ENCODE measurements around the gene CD40LG. TPM values are rescaled to one million over a fixed set of nuclear protein-coding genes. Genes with fewer than 3 reads are reported as not detected.

Gene CD40LG
- total RNA-seq, 1 experiment from 2014 or later: not detected

DNA sequence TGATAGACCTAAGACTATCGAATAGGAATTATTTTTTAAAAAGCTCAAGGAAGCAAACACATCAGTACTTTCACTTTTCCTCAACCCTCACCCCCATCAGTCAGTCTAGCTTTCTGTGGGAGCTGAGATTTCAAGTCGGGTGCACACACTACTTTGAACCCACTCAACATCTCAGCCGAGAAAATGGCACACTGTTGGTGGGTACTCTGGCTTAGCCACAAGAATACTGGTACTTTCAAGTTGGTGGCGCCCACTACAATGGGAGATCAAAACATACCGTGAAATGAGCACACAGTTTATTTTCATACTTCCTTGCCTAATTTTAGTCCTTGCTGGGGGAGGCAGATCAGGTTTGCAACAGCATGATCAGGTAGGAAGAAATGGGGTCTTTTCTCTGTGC, 10.2 kb downstream of the CD40LG start:
- H4K91ac ChIP-seq (ENCODE audit: insufficient read length, low read depth, low read length): no peak overlapping the region
- H3K18ac ChIP-seq (ENCODE audit: insufficient read length, low read depth, low read length): no peak overlapping the region
- no peak overlapping the region for H3K27ac ChIP-seq (ENCODE audit: insufficient read length, low read depth, low read length)
- H3K56ac ChIP-seq (ENCODE audit: insufficient read length, low read depth, low read length): no peak overlapping the region
- no peak overlapping the region for H3T11ph ChIP-seq (ENCODE audit: low read length)
- no peak overlapping the region for H3K23ac ChIP-seq (ENCODE audit: insufficient read length, low read depth, low read length)
- no peak overlapping the region for H3K14ac ChIP-seq (ENCODE audit: insufficient read depth, low read length)
- no CpG with 5 or more reads among the region's 5 CpGs for WGBS (ENCODE audit: extremely low coverage, insufficient read length, low lambda C conversion rate)
- DNase-seq: no peak
- no peak overlapping the region for H3K4me2 ChIP-seq (ENCODE audit: insufficient read depth, insufficient read length, low read length)
- H3K79me2 ChIP-seq (ENCODE audit: insufficient read depth, low read length): no peaks in the 10 kb centered on the region
- H3K9ac ChIP-seq (ENCODE audit: extremely low read depth, insufficient read length, low read length): no peak overlapping the region
- no peaks in the 10 kb centered on the region for H3K4me1 ChIP-seq (ENCODE audit: insufficient read depth, low read length)
- no peak overlapping the region for H2BK5ac ChIP-seq (ENCODE audit: insufficient read length, low read length)
- TF ChIP-seq, protein P1, sequence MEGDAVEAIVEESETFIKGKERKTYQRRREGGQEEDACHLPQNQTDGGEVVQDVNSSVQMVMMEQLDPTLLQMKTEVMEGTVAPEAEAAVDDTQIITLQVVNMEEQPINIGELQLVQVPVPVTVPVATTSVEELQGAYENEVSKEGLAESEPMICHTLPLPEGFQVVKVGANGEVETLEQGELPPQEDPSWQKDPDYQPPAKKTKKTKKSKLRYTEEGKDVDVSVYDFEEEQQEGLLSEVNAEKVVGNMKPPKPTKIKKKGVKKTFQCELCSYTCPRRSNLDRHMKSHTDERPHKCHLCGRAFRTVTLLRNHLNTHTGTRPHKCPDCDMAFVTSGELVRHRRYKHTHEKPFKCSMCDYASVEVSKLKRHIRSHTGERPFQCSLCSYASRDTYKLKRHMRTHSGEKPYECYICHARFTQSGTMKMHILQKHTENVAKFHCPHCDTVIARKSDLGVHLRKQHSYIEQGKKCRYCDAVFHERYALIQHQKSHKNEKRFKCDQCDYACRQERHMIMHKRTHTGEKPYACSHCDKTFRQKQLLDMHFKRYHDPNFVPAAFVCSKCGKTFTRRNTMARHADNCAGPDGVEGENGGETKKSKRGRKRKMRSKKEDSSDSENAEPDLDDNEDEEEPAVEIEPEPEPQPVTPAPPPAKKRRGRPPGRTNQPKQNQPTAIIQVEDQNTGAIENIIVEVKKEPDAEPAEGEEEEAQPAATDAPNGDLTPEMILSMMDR (conservative IDR thresholded peaks at IDR 0.05): no peak
- H3K9me3 ChIP-seq (ENCODE audit: control insufficient read depth, low read depth, low read length): peaks cover 67% of the 10 kb centered on the region
- no peak overlapping the region for H2BK15ac ChIP-seq (ENCODE audit: low read depth, low read length)
- H2BK120ac ChIP-seq (ENCODE audit: low read depth, low read length, poor library complexity, severe bottlenecking): no peak overlapping the region
- Mint-ChIP-seq H3K27ac (no peak overlapping the region), H3K36me3 (ENCODE audit: insufficient read depth in 1 of 3, low read depth in 3 of 3) (peaks cover 0 to 2% (median 0%) of the 10 kb centered on the region in 3 experiments; a peak in 1 of 7 replicates), H3K27me3 (ENCODE audit: low read depth) (peaks cover 2% of the 10 kb centered on the region; the same call in 1 of the 2 replicates), H3K4me1 (peaks cover 3 to 5% of the 10 kb centered on the region in 2 experiments; a peak in 3 of 4 replicates), H3K4me3 (no peak overlapping the region), H3K9me3 (peaks cover 61 to 63% of the 10 kb centered on the region in 2 experiments)
- H2AK5ac ChIP-seq (ENCODE audit: insufficient read length, low read length): no peak overlapping the region
- no peak overlapping the region for H4K8ac ChIP-seq (replicated peaks; ENCODE audit: insufficient read length, low read depth, low read length)
- no peaks in the 10 kb centered on the region for H3K23me2 ChIP-seq (ENCODE audit: insufficient read length, low read depth, low read length, poor library complexity, severe bottlenecking)
- H4K5ac ChIP-seq (ENCODE audit: insufficient read length, low read depth, low read length): no peak overlapping the region
- H3K27me3 ChIP-seq (ENCODE audit: insufficient read depth, low read length): no peaks in the 10 kb centered on the region
- H2BK12ac ChIP-seq (ENCODE audit: insufficient read length, low read depth, low read length): no peak overlapping the region
- H2BK20ac ChIP-seq (ENCODE audit: low read depth, low read length, poor library complexity, severe bottlenecking): no peak overlapping the region
- no peak overlapping the region for H3K4ac ChIP-seq (ENCODE audit: low read depth, low read length)
- H4K20me1 ChIP-seq (ENCODE audit: control insufficient read depth, insufficient read depth, insufficient read length): no peaks in the 10 kb centered on the region
- no peak overlapping the region for H2AFZ ChIP-seq (ENCODE audit: low read length)
- no peaks in the 10 kb centered on the region for H3K79me1 ChIP-seq (ENCODE audit: insufficient read depth, low read depth, low read length, poor library complexity, severe bottlenecking)

All from H9 (cell line).